IMR-90 (cell line): Measurements from ENCODE around the gene SYN1. TPM values are rescaled to one million over a fixed set of nuclear protein-coding genes. Genes with fewer than 3 reads are reported as not detected.

Experiments
- ATAC-seq: fragments of 200-7000 bp; cut with Tn5 transposase; 2 replicates; pipeline ENCODE4 v1.9.1; 2020; ENCODE audit warnings: low read depth, mild to moderate bottlenecking, moderate library complexity
- BruUV-seq: library from RNA; stranded (reverse); fragments of 400-500 nt; replicated peaks from 2 replicates; lab custom pipeline; 2021; lab: Mats Ljungman, UMichigan
- CTCF ChIA-PET: fragments of 300-600 bp; formaldehyde crosslinking; extraction: SDS; loops from one replicate; lab custom pipeline; 2021; ENCODE audit warnings: antibody characterized with exemption; lab: Yijun Ruan, JAX
- POLR2A ChIA-PET: fragments of 300-600 bp; sonication (Branson Sonifier 250); formaldehyde crosslinking; loops from one replicate; lab custom pipeline; 2022; ENCODE audit warnings: antibody characterized with exemption; ENCODE audit not compliant: unreplicated experiment; lab: Charles Lee
- DNase-seq: peaks from one replicate; pipeline ENCODE4 v3.0.0; 2013
- H2AFZ ChIP-seq: replicated peaks from 2 replicates; pipeline ENCODE3; 2013; ENCODE audit warnings: low read length, mild to moderate bottlenecking; ENCODE audit not compliant: poor library complexity
- H2AK5ac ChIP-seq: 2 replicates; pipeline ENCODE4 v1.6.1; 2013; ENCODE audit warnings: low read depth, low read length, inconsistent platforms
- H2AK9ac ChIP-seq: replicated peaks from 2 replicates; pipeline ENCODE3; 2013; ENCODE audit warnings: mild to moderate bottlenecking, low read depth, low read length, moderate library complexity; ENCODE audit not compliant: poor library complexity
- H2BK120ac ChIP-seq: 2 replicates; pipeline ENCODE4 v1.6.1; 2013; ENCODE audit warnings: low read depth, low read length, inconsistent platforms
- H2BK15ac ChIP-seq: 3 replicates; pipeline ENCODE4 v1.6.1; 2013; ENCODE audit warnings: low read depth, low read length, inconsistent platforms
- H2BK20ac ChIP-seq: 2 replicates; pipeline ENCODE4 v1.6.1; 2013; ENCODE audit warnings: low read depth, mild to moderate bottlenecking, inconsistent platforms, low read length, moderate library complexity
- H2BK5ac ChIP-seq: 2 replicates; pipeline ENCODE4 v1.6.1; 2013; ENCODE audit warnings: mild to moderate bottlenecking, low read depth, low read length, inconsistent platforms; ENCODE audit not compliant: poor library complexity, severe bottlenecking
- H3K14ac ChIP-seq: replicated peaks from 2 replicates; pipeline ENCODE4 v1.6.1; 2013; ENCODE audit warnings: low read depth, low read length, inconsistent platforms
- H3K18ac ChIP-seq: 2 replicates; pipeline ENCODE4 v1.6.1; 2013; ENCODE audit warnings: low read depth, low read length, control low read depth
- H3K23ac ChIP-seq: 2 replicates; pipeline ENCODE4 v1.6.1; 2013; ENCODE audit warnings: low read depth, low read length, inconsistent platforms
- H3K27ac ChIP-seq: 2 replicates; pipeline ENCODE4 v1.5.1; 2013; ENCODE audit warnings: mild to moderate bottlenecking, control low read depth, low read length; ENCODE audit not compliant: insufficient read depth
- H3K27me3 ChIP-seq: 2 replicates; pipeline ENCODE4 v1.6.1; 2013; ENCODE audit warnings: low read length; ENCODE audit not compliant: control insufficient read depth, insufficient read depth
- H3K36me3 ChIP-seq: 2 replicates; pipeline ENCODE4 v1.6.1; 2013; ENCODE audit warnings: low read length, mixed read lengths; ENCODE audit not compliant: control insufficient read depth, insufficient read depth
- H3K4ac ChIP-seq: 2 replicates; pipeline ENCODE4 v1.6.1; 2013; ENCODE audit warnings: low read depth, low read length, inconsistent platforms
- H3K4me1 ChIP-seq: 2 replicates; pipeline ENCODE4 v1.6.1; 2013; ENCODE audit warnings: low read length, mixed read lengths; ENCODE audit not compliant: control insufficient read depth, insufficient read depth
- H3K4me2 ChIP-seq: 2 replicates; pipeline ENCODE4 v1.6.1; 2013; ENCODE audit warnings: low read depth, mild to moderate bottlenecking, control low read depth, low read length, moderate library complexity
- H3K4me3 ChIP-seq: 2 replicates; pipeline ENCODE4 v1.5.1; 2013; ENCODE audit warnings: low read depth, mild to moderate bottlenecking, control low read depth, low read length, moderate library complexity; ENCODE audit not compliant: insufficient read depth
- H3K56ac ChIP-seq: 2 replicates; pipeline ENCODE4 v1.6.1; 2013; ENCODE audit warnings: low read length, inconsistent platforms; ENCODE audit not compliant: insufficient read depth; ENCODE audit errors: extremely low read depth
- H3K79me1 ChIP-seq, 2 experiments: 2 replicates each; pipeline ENCODE4 v1.6.1; 2013; ENCODE audit warnings: low read length in 2 of 2, inconsistent platforms in 1 of 2, low read depth in 1 of 2
- H3K9ac ChIP-seq: 2 replicates; pipeline ENCODE4 v1.6.1; 2013; ENCODE audit warnings: low read depth, low read length, control low read depth
- H3K9me1 ChIP-seq: 2 replicates; pipeline ENCODE4 v1.6.1; 2013; ENCODE audit warnings: low read length, inconsistent platforms; ENCODE audit not compliant: insufficient read depth
- H3K9me3 ChIP-seq: 2 replicates; pipeline ENCODE4 v1.6.1; 2013; ENCODE audit warnings: low read length; ENCODE audit not compliant: control insufficient read depth, insufficient read depth
- H4K20me1 ChIP-seq: 2 replicates; pipeline ENCODE4 v1.6.1; 2013; ENCODE audit warnings: low read length, inconsistent platforms; ENCODE audit not compliant: insufficient read depth
- H4K5ac ChIP-seq: 2 replicates; pipeline ENCODE4 v1.6.1; 2013; ENCODE audit warnings: mild to moderate bottlenecking, low read depth, low read length, control low read depth
- H4K8ac ChIP-seq, 2 experiments: 2 replicates each; pipeline ENCODE4 v1.6.1; 2013; ENCODE audit warnings: low read depth in 2 of 2, low read length in 2 of 2, control low read depth in 1 of 2, inconsistent platforms in 1 of 2
- H4K91ac ChIP-seq: 2 replicates; pipeline ENCODE4 v1.6.1; 2013; ENCODE audit warnings: low read depth, low read length, inconsistent platforms; ENCODE audit not compliant: insufficient read depth
- BHLHE40 ChIP-seq: fragments of 150-350 bp; IDR thresholded peaks from 2 replicates; pipeline ENCODE4 v1.6.1; 2016; ENCODE audit warnings: mild to moderate bottlenecking, low read depth, low read length
- CEBPB ChIP-seq: IDR thresholded peaks from 2 replicates; pipeline ENCODE4 v1.6.1; 2012; ENCODE audit warnings: low read depth, low read length, improper control_type of control experiment
- CHD1 ChIP-seq: IDR thresholded peaks from 2 replicates; pipeline ENCODE4 v1.6.1; 2012; ENCODE audit warnings: low read depth, low read length, improper control_type of control experiment
- FOS ChIP-seq: fragments of 150-350 bp; IDR thresholded peaks from 2 replicates; pipeline ENCODE4 v1.6.1; 2016; ENCODE audit warnings: low read depth, low read length
- MAFK ChIP-seq: IDR thresholded peaks from 2 replicates; pipeline ENCODE4 v1.6.1; 2012; ENCODE audit warnings: low read depth, low read length, improper control_type of control experiment
- MXI1 ChIP-seq: IDR thresholded peaks from 2 replicates; pipeline ENCODE4 v1.6.1; 2012; ENCODE audit warnings: low read depth, mild to moderate bottlenecking, low read length, moderate library complexity, borderline replicate concordance
- NFE2L2 ChIP-seq: fragments of 150-350 bp; IDR thresholded peaks from 2 replicates; pipeline ENCODE4 v1.6.1; 2016; ENCODE audit warnings: low read depth, mild to moderate bottlenecking, low read length
- POLR2A ChIP-seq: IDR thresholded peaks from 2 replicates; pipeline ENCODE4 v1.6.1; 2012; ENCODE audit warnings: mild to moderate bottlenecking, low read depth, low read length
- RAD21 ChIP-seq: IDR thresholded peaks from 2 replicates; pipeline ENCODE4 v1.6.1; 2012; ENCODE audit warnings: low read length, improper control_type of control experiment
- RCOR1 ChIP-seq: IDR thresholded peaks from 2 replicates; pipeline ENCODE4 v1.6.1; 2012; ENCODE audit warnings: mild to moderate bottlenecking, low read length, improper control_type of control experiment; ENCODE audit not compliant: insufficient replicate concordance
- RFX5 ChIP-seq: IDR thresholded peaks from 2 replicates; pipeline ENCODE4 v1.8.0; 2012; ENCODE audit warnings: low read depth, mild to moderate bottlenecking, low read length, moderate library complexity
- SMC3 ChIP-seq: fragments of 150-350 bp; IDR thresholded peaks from 2 replicates; pipeline ENCODE4 v1.6.1; 2016; ENCODE audit warnings: low read depth, mild to moderate bottlenecking, antibody characterized with exemption, low read length, moderate library complexity
- WGBS, 2 experiments: methylation state at CpG; one replicate each; pipeline versions ENCODE4 v1.1.5 to v1.1.7; 2013; ENCODE audit warnings: missing lambda C conversion rate in 2 of 2; ENCODE audit not compliant: insufficient read length in 1 of 2; ENCODE audit errors: extremely low coverage in 2 of 2; 5-methylcytosine and 5-hydroxymethylcytosine counted together
- dilution Hi-C: fragments of 300-500 bp; cut with HindIII; formaldehyde crosslinking; loops from one replicate; pipeline ENCODE4 v1.14.3; 2018; ENCODE audit warnings: low sequenced_read_pairs; ENCODE audit not compliant: unreplicated experiment
- in situ Hi-C: fragments of 300-500 bp; cut with MboI; formaldehyde crosslinking; loops from 3 replicates; pipeline ENCODE4 v1.14.3; 2019; ENCODE audit warnings: low sequenced_read_pairs, inconsistent platforms, mixed read lengths
- intact Hi-C: fragments of 100-400 bp; cut with micrococcal nuclease; formaldehyde crosslinking; loops from 2 replicates; pipeline ENCODE4 v1.10.0; 2022
- polyA plus RNA-seq, 3 experiments: library from polyadenylated mRNA; depleted of rRNA; stranded (reverse); fragments of >200 nt; gene quantifications; 2 replicates each; pipeline ENCODE4 v1.2.3, GENCODE V29; 2012; ENCODE audit warnings: low replicate concordance in 1 of 3
- total RNA-seq: library from RNA; depleted of rRNA; stranded (reverse); fragments of >200 nt; gene quantifications from 2 replicates; pipeline ENCODE4 v1.2.3, GENCODE V29; 2012
- TF ChIP-seq, protein P1 (sequence below): conservative IDR thresholded peaks from 2 replicates; pipeline ENCODE4 v1.5.1; 2012; ENCODE audit warnings: mild to moderate bottlenecking, low read depth, low read length, improper control_type of control experiment

SYN1 gene
- total and polyA plus RNA-seq, 2 of the 4 experiments (the other 2 are of a cell fraction) = under 0.01 to 0.56 TPM

DNA sequence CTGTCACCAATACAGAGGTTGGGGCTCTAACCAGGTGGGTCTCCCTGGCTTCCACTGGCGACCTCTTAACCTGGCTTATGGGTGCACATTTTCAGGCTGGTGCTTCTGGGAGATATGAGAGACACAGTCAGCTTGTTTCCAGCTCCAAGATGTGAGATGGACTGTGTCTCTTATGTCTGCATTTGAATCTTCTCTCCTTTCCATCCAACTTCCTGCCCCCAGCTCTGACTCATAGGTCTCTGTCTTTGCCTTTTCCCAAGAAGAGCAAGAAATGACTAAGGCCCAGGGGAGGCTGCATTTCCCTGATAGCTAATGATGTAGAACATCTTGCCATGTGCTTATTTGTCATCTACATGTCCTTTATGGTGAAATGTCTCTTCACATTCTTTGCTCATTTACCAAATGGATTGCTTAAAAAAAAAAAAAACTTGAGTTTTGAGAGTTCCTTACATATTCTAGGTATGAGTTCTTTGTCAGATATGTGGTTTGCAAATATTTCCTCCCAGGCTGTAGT, 42.5 kb upstream of the SYN1 start (continued):
- TF ChIP-seq, protein P1, sequence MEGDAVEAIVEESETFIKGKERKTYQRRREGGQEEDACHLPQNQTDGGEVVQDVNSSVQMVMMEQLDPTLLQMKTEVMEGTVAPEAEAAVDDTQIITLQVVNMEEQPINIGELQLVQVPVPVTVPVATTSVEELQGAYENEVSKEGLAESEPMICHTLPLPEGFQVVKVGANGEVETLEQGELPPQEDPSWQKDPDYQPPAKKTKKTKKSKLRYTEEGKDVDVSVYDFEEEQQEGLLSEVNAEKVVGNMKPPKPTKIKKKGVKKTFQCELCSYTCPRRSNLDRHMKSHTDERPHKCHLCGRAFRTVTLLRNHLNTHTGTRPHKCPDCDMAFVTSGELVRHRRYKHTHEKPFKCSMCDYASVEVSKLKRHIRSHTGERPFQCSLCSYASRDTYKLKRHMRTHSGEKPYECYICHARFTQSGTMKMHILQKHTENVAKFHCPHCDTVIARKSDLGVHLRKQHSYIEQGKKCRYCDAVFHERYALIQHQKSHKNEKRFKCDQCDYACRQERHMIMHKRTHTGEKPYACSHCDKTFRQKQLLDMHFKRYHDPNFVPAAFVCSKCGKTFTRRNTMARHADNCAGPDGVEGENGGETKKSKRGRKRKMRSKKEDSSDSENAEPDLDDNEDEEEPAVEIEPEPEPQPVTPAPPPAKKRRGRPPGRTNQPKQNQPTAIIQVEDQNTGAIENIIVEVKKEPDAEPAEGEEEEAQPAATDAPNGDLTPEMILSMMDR = no peak

DNA sequence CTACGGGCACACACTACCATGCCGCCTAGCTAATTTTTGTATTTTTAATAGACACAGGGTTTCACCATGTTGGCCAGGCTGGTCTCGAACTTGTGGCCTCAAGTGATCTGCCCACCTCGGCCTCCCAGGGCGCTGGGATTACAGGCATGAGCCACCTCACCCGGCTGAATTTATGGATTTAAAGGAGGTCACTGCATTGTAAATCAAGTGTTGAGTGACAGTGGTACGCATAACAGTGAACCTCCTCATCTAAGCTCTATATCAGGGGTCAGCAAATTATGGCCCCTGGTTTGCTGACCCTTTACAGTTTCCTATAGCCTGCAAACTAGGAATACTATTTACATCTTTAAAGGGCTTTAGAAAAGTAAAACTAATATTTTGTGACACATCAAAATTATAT, 41.9 kb upstream of the SYN1 start:
- Histone ChIP-seq H2AK9ac (peak overlapping the region; percentile 72), H4K20me1 (no peaks in the 10 kb centered on the region), H3K9me1 (0 out of 2 replicates have a peak, but pooled peaks cover 4% of the 10 kb centered on the region), H4K91ac (peak overlapping the region; percentile 41), H3K27me3 (no peaks in the 10 kb centered on the region), H2AFZ (no peak overlapping the region), H3K14ac (no peak overlapping the region; the same call in 1 of the 2 replicates), H4K5ac (no peak overlapping the region), H3K4me3 (no peak overlapping the region), H2BK120ac (peak overlapping the region; percentile 42; the same call in 1 of the 2 replicates), H2BK5ac (peak overlapping the region; percentile 70), H3K23ac (peak overlapping the region; percentile 72; the same call in 1 of the 2 replicates), H4K8ac (peak overlapping the region; percentile 79 to 96; a peak in 3 of 4 replicates), H3K56ac (no peak overlapping the region; the same call in 1 of the 2 replicates), H3K36me3 (peaks cover 5% of the 10 kb centered on the region), H3K4ac (peak overlapping the region; percentile 76; the same call in 1 of the 2 replicates), H3K9ac (no peak overlapping the region), H3K9me3 (no peaks in the 10 kb centered on the region), H2BK15ac (peak overlapping the region; percentile 43; the same call in 2 of the 3 replicates), H3K4me1 (peaks cover 4% of the 10 kb centered on the region; the same call in 1 of the 2 replicates), H3K4me2 (no peak overlapping the region), H2AK5ac (peak overlapping the region; percentile 82), H3K27ac (peak overlapping the region; percentile 55), H2BK20ac (peak overlapping the region; percentile 88), H3K18ac (no peak overlapping the region), H3K79me1 (peaks cover 11 to 18% of the 10 kb centered on the region in 2 experiments)
- POLR2A ChIA-PET = no interaction called here
- dilution Hi-C loops (no loop called here), in situ Hi-C loops (no loop called here), intact Hi-C loops (no loop called here)
- CTCF ChIA-PET = no interaction called here
- DNase-seq (no peak), ATAC-seq (no peak)
- no TSS peak for BruUV-seq
- WGBS, 2 experiments = 94% methylated on average over 2 of the region's 7 CpGs; no CpG with 5 or more reads in 1 of the 2 experiments
- TF ChIP-seq MXI1 (no peak), CHD1 (no peak), BHLHE40 (no peak), RAD21 (no peak), NFE2L2 (no peak), MAFK (no peak), RFX5 (no peak), CEBPB (no peak), POLR2A (no peak), FOS (no peak), RCOR1 (no peak), SMC3 (no peak)
- TF ChIP-seq, protein P1 = no peak
